NCI-H2107 (cell line): ENCODE data around the gene RAB35.

ENCODE experiments used
- DNase-seq: peaks from one replicate; lab custom pipeline; 2025; lab: John Stamatoyannopoulos, UW

The RAB35 gene

GRCh38 chr12:120086801-120087621, 29.5 kb downstream of the RAB35 start:
- peak; percentile 99 for DNase-seq

GRCh38 chr12:120085920-120086645, 30.5 kb downstream of the RAB35 start:
- no peak for DNase-seq

DNA sequence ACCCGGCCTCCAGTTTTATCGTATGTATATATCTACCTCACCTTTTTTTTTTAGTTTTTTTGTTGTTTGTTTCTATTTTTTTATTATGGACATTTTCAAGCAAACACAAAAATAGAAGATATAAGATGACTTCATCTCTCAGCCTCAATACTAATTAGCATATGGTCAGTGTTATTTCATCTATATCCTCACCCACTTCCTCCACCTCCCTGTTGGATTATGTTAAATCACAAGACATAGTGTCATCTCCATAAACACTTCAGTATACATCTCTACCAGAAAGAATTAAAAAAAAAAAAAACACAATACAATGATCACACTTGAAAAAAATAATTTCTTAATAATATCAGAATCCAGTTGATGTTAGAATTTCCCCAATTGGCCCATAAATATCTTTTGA, 34.9 kb downstream of the RAB35 start:
- DNase-seq = no peak

- DNase-seq = no peak
These were observed 36.8 kb downstream of the RAB35 start for GRCh38 chr12:120079411-120080400.

- no peak for DNase-seq
These were observed 37.7 kb downstream of the RAB35 start for GRCh38 chr12:120078868-120079267.

DNA sequence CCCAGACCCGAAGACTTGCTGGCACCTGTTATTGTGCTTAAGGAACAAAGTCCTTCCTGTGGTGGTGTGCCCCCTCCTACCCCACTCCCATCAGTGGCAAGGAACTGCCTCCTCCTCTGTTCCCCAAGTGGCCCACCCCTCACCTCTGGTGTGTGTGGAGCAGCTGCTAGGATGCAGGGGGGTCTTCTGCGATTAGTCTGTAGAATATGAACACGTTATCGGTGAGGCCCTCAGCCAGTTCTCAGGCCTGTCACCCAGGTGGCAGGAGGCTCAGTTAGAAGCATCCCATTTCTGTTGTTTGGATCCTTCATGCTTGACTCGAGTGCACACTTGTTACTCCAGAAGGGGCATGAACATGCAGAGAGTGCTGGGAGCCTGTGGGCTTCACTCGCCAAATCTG, 39.3 kb downstream of the RAB35 start:
- DNase-seq = no peak

DNA sequence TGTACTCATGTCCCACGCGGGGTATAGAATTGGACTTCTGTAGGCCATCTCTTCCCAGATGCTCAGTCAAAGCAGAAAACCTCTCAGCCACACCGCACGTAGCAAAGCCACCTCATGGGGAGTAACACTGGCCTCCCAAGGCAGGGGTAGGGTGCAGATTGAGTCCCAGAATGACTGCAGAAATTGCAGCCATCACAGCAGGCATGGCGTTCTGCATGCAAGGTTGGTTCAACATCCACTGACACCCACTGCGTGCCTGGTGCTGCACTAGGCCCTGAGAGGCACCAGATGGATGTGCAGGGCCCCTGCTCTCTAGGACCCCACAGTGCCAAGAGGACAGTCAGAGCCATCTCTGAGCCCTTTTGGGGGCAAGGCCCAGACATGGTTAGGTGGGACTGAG, 39.9 kb downstream of the RAB35 start:
- DNase-seq = no peak

- no peak for DNase-seq
These were observed 41.4 kb downstream of the RAB35 start for GRCh38 chr12:120075034-120075616.

- no peak for DNase-seq
These were observed 43.9 kb downstream of the RAB35 start for GRCh38 chr12:120072472-120073249.

GRCh38 chr12:120071493-120072020, 45.0 kb downstream of the RAB35 start:
- no peak for DNase-seq

DNA sequence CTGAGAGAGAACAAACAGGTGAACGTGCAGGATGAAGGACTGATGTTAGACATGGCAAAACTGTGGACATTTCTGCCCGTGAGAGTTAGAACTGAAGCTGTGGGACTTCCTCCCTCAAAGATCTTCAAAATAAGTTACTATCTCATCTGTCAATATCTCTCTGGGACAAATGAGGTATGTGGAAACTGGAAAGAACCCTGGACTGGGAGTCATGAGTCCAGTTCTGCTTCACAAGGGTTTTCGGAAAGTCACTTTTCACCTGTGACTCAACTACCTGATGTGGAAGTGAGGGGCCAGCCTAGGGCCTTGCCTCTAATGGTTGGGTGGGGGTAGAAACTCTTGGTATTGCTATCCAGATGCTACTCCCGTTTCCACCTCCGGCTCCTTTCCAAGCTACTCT, 47.3 kb downstream of the RAB35 start:
- no peak for DNase-seq

GRCh38 chr12:120067901-120068300, 48.7 kb downstream of the RAB35 start:
- DNase-seq = no peak

GRCh38 chr12:120067084-120067869, 49.3 kb downstream of the RAB35 start:
- no peak for DNase-seq

DNA sequence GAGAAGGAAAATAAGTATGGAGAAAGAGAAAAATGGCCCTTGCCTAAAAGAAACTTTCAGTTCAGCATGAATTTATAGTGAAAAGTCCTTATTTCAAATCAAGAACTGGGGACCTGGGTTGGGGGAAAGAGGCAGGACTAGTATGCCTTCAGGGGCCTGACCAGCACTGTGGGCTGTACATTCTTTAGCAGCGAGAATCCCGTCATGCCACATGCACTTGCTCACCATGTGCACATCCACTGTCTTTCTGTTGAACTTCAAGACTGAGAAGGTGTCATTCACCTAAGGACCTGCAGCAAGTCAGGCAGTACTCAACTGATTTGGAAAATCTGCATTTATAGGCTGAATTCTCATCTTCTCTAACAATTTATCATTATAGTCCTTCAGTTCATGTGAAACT, 50.2 kb downstream of the RAB35 start:
- no peak for DNase-seq

GRCh38 chr12:120065472-120065871, 51.1 kb downstream of the RAB35 start:
- DNase-seq = no peak

DNA sequence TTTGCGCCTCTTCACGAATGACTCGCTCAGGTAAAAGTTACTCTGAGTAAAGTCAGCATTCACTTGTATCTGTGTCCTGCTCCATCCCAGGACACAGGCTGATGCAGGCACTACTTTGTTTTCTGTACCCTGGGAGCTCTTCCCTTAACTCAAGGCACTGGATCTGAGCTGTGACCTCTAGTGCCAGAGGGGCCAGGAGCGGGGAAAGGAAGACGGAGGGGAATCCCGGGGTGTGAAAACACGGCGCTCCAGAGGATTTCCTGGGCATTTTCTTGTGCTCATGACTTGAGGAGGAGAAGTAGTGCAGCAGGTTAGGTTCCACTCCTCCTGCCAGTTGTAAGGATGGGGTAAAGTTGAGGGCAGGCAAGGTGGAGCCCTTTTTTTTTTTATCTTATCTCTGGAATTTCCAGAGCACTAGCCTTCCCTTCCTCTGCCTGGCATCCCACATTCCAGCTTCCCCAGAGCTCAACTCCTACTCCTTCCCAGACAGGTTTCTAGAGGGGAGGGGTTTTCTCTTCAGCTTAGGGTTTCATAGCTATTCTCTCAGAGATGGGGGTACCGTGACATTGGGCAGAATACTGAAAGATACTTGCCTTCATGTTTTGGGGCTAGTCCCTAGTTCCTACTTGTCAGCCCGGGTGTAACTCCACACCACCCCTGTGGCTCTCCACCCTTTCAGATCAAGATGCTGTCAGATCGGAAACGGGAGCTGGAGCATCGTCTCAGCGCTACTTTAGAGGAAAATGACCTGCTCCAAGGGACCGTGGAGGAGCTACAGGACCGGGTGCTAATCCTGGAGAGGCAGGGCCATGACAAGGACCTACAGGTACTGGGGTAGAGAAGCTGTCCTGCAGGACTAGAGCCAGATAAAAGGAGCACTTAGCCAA, 52.3 kb downstream of the RAB35 start:
- no peak for DNase-seq

DNA sequence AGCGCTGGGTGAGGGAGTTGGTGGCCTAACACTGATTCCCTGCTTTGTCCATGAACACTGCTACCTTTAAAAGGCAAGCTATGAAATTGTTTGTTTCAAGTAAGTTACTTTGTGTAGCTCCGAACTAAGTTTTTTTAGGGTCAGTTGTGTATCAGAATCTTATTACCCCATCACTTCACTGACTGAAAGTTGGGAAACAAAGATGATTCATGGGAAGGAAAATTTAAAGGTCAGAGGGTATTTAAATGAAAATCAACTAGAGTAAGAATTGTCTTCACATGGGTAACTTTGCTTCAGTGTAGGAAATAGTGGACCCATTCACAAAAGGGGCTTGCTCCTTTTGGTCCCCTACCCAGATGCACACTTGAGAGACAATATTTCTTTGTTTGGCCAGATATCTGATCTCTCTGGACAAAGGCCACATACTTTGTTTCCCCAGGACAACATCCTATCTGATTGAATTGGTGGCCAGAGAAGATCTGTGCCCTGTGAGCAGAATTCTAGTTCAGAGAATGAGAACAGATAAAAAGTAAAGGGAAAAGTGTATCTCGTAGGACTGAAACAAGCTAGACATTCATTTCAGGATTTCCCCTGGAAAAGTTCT, 53.5 kb downstream of the RAB35 start:
- no peak for DNase-seq

DNA sequence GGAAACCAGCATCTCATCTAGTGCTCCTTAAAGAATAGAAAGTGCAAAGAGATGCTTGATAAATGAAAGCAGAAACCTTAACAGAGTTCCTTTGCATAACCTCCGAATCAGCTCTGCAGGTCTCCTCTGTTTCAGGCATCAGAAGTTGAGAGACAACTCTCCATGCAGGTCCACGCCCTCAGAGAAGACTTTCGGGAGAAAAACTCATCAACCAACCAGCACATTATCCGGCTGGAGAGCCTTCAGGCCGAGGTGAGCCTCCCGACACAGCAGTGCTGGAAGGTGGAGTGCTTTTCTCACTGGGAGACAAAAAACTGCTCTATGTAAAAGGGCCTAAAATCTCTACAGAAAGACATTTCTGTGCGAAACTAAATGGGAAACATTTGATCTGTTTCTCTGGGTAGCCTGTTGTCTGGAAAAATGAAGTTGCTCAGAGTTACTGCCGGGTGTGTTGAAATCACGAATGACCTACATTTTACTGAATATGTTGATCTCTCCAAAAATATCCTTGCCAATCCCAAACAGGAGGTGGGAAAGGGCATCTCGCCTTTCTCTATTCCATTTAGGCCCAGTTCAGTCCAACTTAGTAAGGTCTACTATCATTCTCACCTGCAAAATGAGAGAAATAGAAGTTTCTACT, 54.9 kb downstream of the RAB35 start:
- DNase-seq = no peak
